ENCODE results near the gene GRID1.

The GRID1 gene

GRCh38 chr10:85787881-85788280 lies 578.7 kb downstream of the GRID1 start:
- TF ChIP-seq, protein P1, sequence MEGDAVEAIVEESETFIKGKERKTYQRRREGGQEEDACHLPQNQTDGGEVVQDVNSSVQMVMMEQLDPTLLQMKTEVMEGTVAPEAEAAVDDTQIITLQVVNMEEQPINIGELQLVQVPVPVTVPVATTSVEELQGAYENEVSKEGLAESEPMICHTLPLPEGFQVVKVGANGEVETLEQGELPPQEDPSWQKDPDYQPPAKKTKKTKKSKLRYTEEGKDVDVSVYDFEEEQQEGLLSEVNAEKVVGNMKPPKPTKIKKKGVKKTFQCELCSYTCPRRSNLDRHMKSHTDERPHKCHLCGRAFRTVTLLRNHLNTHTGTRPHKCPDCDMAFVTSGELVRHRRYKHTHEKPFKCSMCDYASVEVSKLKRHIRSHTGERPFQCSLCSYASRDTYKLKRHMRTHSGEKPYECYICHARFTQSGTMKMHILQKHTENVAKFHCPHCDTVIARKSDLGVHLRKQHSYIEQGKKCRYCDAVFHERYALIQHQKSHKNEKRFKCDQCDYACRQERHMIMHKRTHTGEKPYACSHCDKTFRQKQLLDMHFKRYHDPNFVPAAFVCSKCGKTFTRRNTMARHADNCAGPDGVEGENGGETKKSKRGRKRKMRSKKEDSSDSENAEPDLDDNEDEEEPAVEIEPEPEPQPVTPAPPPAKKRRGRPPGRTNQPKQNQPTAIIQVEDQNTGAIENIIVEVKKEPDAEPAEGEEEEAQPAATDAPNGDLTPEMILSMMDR (IDR thresholded peaks at IDR 0.05) = no peak
- H3K27me3 Mint-ChIP-seq (ENCODE audit: low read depth, poor library complexity) = peaks cover 16% of the 10 kb centered on the region
- DNase-seq = no peak
- peaks cover 82% of the 10 kb centered on the region for H3K4me1 Mint-ChIP-seq
- peak overlapping the region; percentile 49 for H3K4me3 Mint-ChIP-seq
- H3K27ac Mint-ChIP-seq = peak overlapping the region; percentile 86
- no peaks in the 10 kb centered on the region for H3K9me3 Mint-ChIP-seq
- H3K36me3 Mint-ChIP-seq (ENCODE audit: low read depth) = no peaks in the 10 kb centered on the region

DNA sequence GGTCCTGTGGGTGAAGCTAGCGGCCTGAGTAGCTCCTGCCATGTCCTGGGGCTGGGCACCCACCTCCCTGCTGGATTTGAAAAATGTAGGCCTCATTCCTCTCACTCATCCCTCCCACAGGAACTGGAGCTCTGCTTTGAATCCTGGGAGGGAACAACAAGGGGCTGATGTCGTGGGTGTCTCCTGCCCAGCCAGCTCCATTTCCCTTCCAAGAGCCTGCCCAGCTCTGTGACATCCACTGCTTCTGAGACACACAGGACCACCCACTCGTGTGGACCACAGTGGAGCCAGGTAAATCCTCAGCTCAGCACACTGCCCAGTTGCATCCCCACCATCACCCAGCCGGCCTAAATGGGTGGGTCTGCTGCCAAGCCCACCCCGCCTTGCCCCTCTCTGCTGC lies 579.2 kb downstream of the GRID1 start:
- Mint-ChIP-seq H3K4me3 (peak overlapping the region; percentile 49), H3K36me3 (ENCODE audit: low read depth) (no peaks in the 10 kb centered on the region), H3K4me1 (peaks cover 78% of the 10 kb centered on the region), H3K27ac (no peak overlapping the region), H3K27me3 (ENCODE audit: low read depth, poor library complexity) (peaks cover 16% of the 10 kb centered on the region), H3K9me3 (no peaks in the 10 kb centered on the region)
- DNase-seq = no peak
- TF ChIP-seq, protein P1 (IDR thresholded peaks at IDR 0.05) = no peak

- Mint-ChIP-seq H3K9me3 (no peaks in the 10 kb centered on the region), H3K4me3 (no peak overlapping the region), H3K36me3 (ENCODE audit: low read depth) (no peaks in the 10 kb centered on the region), H3K27ac (no peak overlapping the region), H3K4me1 (peaks cover 69% of the 10 kb centered on the region), H3K27me3 (ENCODE audit: low read depth, poor library complexity) (peaks cover 11% of the 10 kb centered on the region)
- DNase-seq = peak; percentile 42
- TF ChIP-seq, protein P1 (IDR thresholded peaks at IDR 0.05) = no peak
Measured at GRCh38 chr10:85786401-85786899, 580.1 kb downstream of the GRID1 start.

GRCh38 chr10:85784792-85785191 lies 581.8 kb downstream of the GRID1 start:
- DNase-seq = no peak
- Mint-ChIP-seq H3K27me3 (ENCODE audit: low read depth, poor library complexity) (peaks cover 16% of the 10 kb centered on the region), H3K4me1 (peaks cover 52% of the 10 kb centered on the region), H3K27ac (no peak overlapping the region), H3K9me3 (no peaks in the 10 kb centered on the region), H3K4me3 (no peak overlapping the region), H3K36me3 (ENCODE audit: low read depth) (no peaks in the 10 kb centered on the region)
- TF ChIP-seq, protein P1 (IDR thresholded peaks at IDR 0.05) = no peak

- Mint-ChIP-seq H3K9me3 (no peaks in the 10 kb centered on the region), H3K27me3 (ENCODE audit: low read depth, poor library complexity) (peaks cover 17% of the 10 kb centered on the region), H3K27ac (no peak overlapping the region), H3K4me3 (no peak overlapping the region), H3K36me3 (ENCODE audit: low read depth) (no peaks in the 10 kb centered on the region), H3K4me1 (peaks cover 18% of the 10 kb centered on the region)
- TF ChIP-seq, protein P1 (IDR thresholded peaks at IDR 0.05) = no peak
- no peak for DNase-seq
Measured at GRCh38 chr10:85781404-85781803, 585.2 kb downstream of the GRID1 start.

- Mint-ChIP-seq H3K4me1 (no peaks in the 10 kb centered on the region), H3K9me3 (peaks cover 9% of the 10 kb centered on the region)
Measured at GRCh38 chr10:85778074-85778473, 588.5 kb downstream of the GRID1 start.

More at GRCh38 chr10:85778074-85778473, 588.5 kb downstream of the GRID1 start:
- H3K27me3 Mint-ChIP-seq (ENCODE audit: low read depth, poor library complexity) = peaks cover 11% of the 10 kb centered on the region
- no peak for DNase-seq
- no peaks in the 10 kb centered on the region for H3K36me3 Mint-ChIP-seq (ENCODE audit: low read depth)
- TF ChIP-seq, protein P1 (IDR thresholded peaks at IDR 0.05) = no peak
- no peak overlapping the region for H3K4me3 Mint-ChIP-seq
- no peak overlapping the region for H3K27ac Mint-ChIP-seq

Data from nephron progenitor cell (in vitro differentiated cells).